Natural killer cell treated with Interleukin-12 subunit alpha and Interleukin-12 subunit beta and Interleukin-15 and Interleukin-18, amount 100 ng/mL, for 72 hours (primary cell): ENCODE measurements around the gene ZNF133. TPM values are rescaled to one million over a fixed set of nuclear protein-coding genes. Genes with fewer than 3 reads are reported as not detected.
"Not testable (repeated sequence)": the region's sequence is repeated elsewhere in the genome, so short reads cannot be mapped to it uniquely, and the experiment has no call there.

Source experiments
- ATAC-seq, 2 donors: fragments of 150-1000 bp; cut with Tn5 transposase in 1 of 2; sonication (Bioruptor Pico), chemical (Tn5 transposase) in 1 of 2; 2 replicates each; pipeline ENCODE4 v1.10.0; 2021
- DNase-seq: peaks from one replicate; pipeline ENCODE4 v3.0.0; 2022; ENCODE audit warnings: low spot score
- H3K27ac Mint-ChIP-seq, 2 donors: 1 replicate in 1 of 2; 2 replicates in 1 of 2; pipeline ENCODE4 v1.8.0; 2022; ENCODE audit warnings: mixed read lengths in 2 of 2, mild to moderate bottlenecking in 1 of 2, moderate library complexity in 1 of 2
- H3K27me3 Mint-ChIP-seq, 2 donors: 1 replicate in 1 of 2; 2 replicates in 1 of 2; pipeline ENCODE4 v1.8.0; 2022; ENCODE audit warnings: mixed read lengths in 2 of 2
- H3K36me3 Mint-ChIP-seq: one replicate; pipeline ENCODE4 v1.8.0; 2022; ENCODE audit warnings: mixed read lengths
- H3K4me1 Mint-ChIP-seq, 2 donors: 1 replicate in 1 of 2; 2 replicates in 1 of 2; pipeline ENCODE4 v1.8.0; 2022; ENCODE audit warnings: low read depth in 2 of 2, mixed read lengths in 2 of 2, mild to moderate bottlenecking in 1 of 2
- H3K4me3 Mint-ChIP-seq: one replicate; pipeline ENCODE4 v1.8.0; 2022; ENCODE audit warnings: mixed read lengths
- H3K9me3 Mint-ChIP-seq: 2 replicates; pipeline ENCODE4 v1.8.0; 2022; ENCODE audit warnings: mixed read lengths
- total RNA-seq, 2 donors: library from RNA; stranded (reverse); gene quantifications; one replicate each; pipeline ENCODE4 v1.2.3, GENCODE V29; 2022

Gene ZNF133
- total RNA-seq = 10 to 100 TPM in 1 of 2 donors, 1 to 10 TPM in 1; 6.6 to 11.2 TPM

DNA sequence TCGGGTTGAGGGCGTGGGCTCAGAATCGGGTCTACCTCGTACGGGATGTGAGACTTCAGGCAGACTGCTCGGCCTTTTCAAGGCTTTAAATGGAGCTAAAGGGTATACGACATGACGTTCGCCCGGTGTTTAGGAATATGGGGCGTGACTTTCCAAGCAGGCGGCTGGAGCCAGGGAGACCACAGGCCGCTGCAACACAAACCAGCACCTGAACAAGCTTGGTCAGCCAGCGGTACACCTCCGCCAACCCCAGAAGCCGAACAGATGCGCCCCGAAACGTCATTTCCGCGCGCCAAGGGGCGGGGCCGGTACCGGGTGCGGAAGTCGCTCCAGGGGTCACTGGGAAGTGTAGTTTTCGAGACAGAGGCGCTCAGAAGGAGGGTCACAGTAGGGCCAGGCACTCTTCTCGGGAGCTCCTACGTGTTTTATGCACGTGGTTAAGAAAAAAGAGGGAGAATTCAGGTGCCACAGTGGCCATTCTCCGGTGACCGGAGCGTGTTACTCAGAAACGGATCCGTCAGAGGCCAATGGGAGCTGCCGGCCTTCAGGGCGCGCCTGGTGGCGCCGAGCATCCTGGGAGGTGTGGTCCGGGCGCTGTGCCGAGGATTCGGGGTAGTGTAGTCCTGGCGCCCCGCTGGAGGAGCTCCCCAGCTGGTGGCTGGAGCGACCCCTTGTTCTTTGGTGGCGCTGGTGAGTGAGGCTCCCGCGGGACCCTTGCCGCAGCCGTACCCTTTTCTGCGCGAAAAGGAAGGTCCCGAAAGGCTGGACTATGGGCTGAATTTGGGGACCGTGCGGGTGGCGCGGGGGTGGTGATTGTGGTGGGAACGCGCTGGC, at the start of gene ZNF133:
ZNF133 (plus strand) TSS at position 613 of the 834 bp plus-strand sequence. CDS start 17,160 bp downstream, outside the sequence.
- Mint-ChIP-seq H3K4me3 (peak within 1 kb of the TSS; percentile 96), H3K4me1 (peaks cover 20 to 27% of the 10 kb centered on the region in 2 donors), H3K36me3 (peaks cover 30% of the 10 kb centered on the region), H3K9me3 (peaks cover 7% of the 10 kb centered on the region), H3K27ac (peak within 1 kb of the TSS; percentile 97), H3K27me3 (peaks cover 23 to 34% of the 10 kb centered on the region in 2 donors)
- peak; percentile 98 for ATAC-seq
- peak; percentile 96 for DNase-seq

DNA sequence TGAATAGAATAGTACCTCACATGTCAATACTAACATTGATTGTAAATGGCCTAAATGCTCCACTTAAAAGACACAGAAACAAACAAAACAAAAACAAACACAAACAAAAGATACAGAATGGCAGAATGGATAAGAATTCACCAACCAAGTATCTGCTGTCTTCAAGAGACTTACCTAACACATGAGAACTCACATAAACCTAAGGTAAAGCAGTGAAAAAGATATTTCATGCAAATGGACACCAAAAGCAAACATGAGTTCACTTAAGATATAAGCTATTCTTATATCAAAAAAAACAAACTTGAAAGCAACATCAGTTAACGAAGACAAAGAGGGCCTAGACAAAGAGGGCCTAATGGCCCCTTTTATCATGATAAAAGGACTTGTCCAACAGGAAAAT, 47.3 kb upstream of the ZNF133 start:
- no peak for ATAC-seq
- H3K4me1 Mint-ChIP-seq = no peaks in the 10 kb centered on the region
- H3K27me3 Mint-ChIP-seq = peaks cover 36 to 60% of the 10 kb centered on the region in 2 donors
- no peak for DNase-seq
- H3K4me3 Mint-ChIP-seq = no peak overlapping the region
- no peak overlapping the region for H3K27ac Mint-ChIP-seq
- peaks cover 3% of the 10 kb centered on the region for H3K9me3 Mint-ChIP-seq
- peaks cover 10% of the 10 kb centered on the region for H3K36me3 Mint-ChIP-seq

DNA sequence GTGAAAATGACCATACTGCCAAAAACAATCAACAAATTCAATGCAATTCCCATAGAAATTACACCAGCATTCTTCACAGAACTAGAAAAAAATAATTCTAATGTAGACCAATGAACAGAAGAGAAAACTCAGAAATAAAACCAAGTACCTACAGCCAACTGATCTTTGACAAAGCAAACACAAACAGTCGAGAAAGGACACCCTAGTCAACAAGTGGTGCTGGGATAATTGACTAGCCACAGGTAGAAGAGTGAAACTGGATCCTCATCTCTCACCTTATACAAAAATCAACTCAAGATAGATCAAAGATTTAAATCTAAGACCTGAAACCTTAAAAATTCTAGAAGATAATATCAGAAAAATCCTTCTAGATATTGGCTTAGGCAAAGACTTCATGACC, 44.5 kb upstream of the ZNF133 start:
- peaks cover 41 to 61% of the 10 kb centered on the region in 2 donors for H3K27me3 Mint-ChIP-seq
- H3K4me1 Mint-ChIP-seq = no peaks in the 10 kb centered on the region
- H3K27ac Mint-ChIP-seq = no peak overlapping the region
- H3K4me3 Mint-ChIP-seq = no peak overlapping the region
- peaks cover 10% of the 10 kb centered on the region for H3K36me3 Mint-ChIP-seq
- ATAC-seq = no peak
- H3K9me3 Mint-ChIP-seq = peaks cover 6% of the 10 kb centered on the region
- DNase-seq = no peak

DNA sequence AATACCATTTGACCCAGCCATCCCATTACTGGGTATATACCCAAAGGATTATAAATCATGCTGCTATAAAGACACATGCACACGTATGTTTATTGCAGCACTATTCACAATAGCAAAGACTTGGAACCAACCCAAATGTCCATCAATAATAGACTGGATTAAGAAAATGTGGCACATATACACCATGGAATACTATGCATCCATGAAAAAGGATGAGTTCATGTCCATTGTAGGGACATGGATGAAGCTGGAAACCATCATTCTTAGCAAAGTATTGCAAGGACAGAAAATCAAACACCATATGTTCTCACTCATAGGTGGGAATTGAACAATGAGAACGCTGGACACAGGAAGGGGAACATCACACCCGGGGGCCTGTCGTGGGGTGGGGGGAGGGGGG, 39.8 kb upstream of the ZNF133 start:
- not testable (repeated sequence) for H3K4me1 Mint-ChIP-seq, H3K9me3 Mint-ChIP-seq, ATAC-seq, H3K4me3 Mint-ChIP-seq, DNase-seq, H3K36me3 Mint-ChIP-seq, H3K27ac Mint-ChIP-seq
- peaks cover 12 to 22% of the 10 kb centered on the region in 2 donors for H3K27me3 Mint-ChIP-seq

DNA sequence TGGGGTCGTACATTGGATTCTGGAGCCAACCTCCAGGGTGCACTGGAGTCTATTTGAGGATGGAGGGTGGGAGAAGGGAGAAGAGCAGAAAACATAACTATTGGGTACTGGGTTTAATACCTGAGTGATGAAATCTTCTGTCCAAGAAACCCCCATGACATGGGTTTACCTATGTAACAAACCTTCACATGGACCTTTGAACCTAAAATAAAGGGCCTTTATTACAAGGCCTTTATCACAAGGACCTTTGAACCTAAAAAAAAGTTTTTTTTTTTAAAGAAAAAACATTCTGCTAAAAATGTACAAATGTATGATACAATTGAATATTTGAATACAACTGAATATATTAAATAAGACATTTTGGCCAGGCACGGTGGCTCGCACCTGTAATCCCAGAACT, 38.1 kb upstream of the ZNF133 start:
- Mint-ChIP-seq H3K36me3 (no peaks in the 10 kb centered on the region), H3K27me3 (peaks cover 9 to 19% of the 10 kb centered on the region in 2 donors)
- no peak for ATAC-seq

DNA sequence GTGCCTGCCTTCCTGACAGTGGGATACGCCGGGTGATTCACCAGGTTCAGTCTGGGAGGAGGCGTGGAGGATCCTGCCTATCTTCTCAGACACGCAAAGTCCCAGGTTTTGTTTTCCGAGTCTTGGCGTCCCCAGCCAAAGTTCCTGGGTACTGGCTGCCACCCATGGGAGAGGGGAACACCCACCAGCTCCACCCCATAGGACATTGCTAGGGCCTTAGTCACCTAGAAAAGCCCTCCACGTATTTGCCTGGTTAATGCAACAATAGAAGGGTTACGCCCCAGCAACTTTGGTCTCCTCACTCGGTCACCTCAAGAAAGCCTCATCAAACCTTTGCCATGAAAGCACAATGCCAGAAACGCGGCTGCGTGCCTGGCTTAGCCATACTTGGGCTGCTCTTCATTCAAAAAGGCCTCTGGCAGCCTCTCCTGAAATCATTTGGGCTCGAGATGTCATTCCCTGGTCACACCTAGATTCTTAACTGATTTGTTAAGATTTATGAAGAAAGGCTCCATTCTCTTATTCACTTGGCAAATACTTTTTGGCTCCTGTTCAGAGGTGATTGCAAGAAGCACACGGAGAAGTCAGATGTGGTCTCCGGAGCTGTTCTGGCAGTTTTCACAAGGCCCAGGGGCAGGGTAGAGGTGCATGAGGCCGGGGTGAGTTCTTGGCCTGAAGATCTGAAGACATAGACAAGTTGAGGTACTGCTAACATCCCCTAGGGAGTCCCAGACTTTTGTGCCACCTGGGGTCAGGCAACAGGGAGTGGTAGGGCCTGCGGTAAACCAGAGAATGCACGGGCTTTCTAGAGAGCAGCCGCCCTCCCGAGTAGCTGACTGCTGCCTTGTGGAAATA, 35.5 kb upstream of the ZNF133 start:
- DNase-seq (no peak), ATAC-seq (no peak)
- Mint-ChIP-seq H3K27ac (no peak overlapping the region), H3K36me3 (no peaks in the 10 kb centered on the region), H3K4me1 (no peaks in the 10 kb centered on the region), H3K27me3 (peaks cover 2 to 11% of the 10 kb centered on the region in 2 donors), H3K9me3 (no peaks in the 10 kb centered on the region), H3K4me3 (no peak overlapping the region)

More for the DNA sequence above, 38.1 kb upstream of the ZNF133 start:
- Mint-ChIP-seq H3K4me1 (no peaks in the 10 kb centered on the region), H3K4me3 (no peak overlapping the region), H3K27ac (no peak overlapping the region), H3K9me3 (peaks cover 3% of the 10 kb centered on the region)
- DNase-seq = no peak

DNA sequence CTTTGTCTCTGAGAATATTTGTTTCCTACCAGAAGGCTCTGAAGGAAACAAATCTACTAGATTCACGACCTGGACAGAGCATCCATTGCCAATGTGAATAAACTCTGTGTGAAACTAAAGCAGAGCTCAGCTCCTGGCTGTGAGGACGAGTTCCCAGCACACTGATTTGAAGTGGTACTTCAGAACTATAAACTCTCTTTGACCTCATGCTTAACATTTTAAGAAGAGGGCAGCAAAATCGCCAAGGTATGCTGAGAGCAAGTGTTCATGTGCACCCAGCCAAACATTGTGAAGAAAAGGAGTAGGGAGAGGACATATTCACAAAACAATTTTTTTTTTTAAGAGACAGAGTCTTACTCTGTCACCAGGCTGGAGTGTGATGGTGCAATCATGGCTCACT, 33.7 kb upstream of the ZNF133 start:
- Mint-ChIP-seq H3K27ac (no peak overlapping the region), H3K27me3 (peaks cover 2 to 11% of the 10 kb centered on the region in 2 donors), H3K4me3 (no peak overlapping the region), H3K9me3 (no peaks in the 10 kb centered on the region), H3K36me3 (no peaks in the 10 kb centered on the region), H3K4me1 (no peaks in the 10 kb centered on the region)
- DNase-seq = no peak
- no peak for ATAC-seq

DNA sequence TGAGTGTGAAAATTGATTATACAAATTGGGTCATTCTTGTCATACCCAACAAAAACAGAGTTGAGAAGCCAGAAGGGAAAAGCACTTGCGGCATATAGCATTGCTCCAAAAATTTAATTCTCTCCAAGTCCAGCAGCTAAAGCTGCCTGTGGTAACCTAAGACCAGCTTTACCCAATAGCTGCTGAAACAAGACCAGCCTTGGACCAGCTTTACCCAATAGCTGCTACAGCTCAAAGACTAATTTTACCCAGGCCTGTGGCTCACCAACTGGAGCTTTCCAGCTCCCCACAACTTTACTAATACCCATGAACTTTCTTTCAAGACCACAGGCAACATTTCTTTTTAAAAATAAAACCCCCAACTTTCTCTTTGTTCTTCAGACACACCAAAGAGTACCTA, 32.8 kb upstream of the ZNF133 start:
- H3K36me3 Mint-ChIP-seq = no peaks in the 10 kb centered on the region
- H3K4me1 Mint-ChIP-seq = no peaks in the 10 kb centered on the region
- H3K4me3 Mint-ChIP-seq = no peak overlapping the region
- H3K9me3 Mint-ChIP-seq = no peaks in the 10 kb centered on the region
- no peak overlapping the region for H3K27ac Mint-ChIP-seq
- DNase-seq (no peak), ATAC-seq (no peak)
- H3K27me3 Mint-ChIP-seq = peaks cover 2 to 11% of the 10 kb centered on the region in 2 donors

DNA sequence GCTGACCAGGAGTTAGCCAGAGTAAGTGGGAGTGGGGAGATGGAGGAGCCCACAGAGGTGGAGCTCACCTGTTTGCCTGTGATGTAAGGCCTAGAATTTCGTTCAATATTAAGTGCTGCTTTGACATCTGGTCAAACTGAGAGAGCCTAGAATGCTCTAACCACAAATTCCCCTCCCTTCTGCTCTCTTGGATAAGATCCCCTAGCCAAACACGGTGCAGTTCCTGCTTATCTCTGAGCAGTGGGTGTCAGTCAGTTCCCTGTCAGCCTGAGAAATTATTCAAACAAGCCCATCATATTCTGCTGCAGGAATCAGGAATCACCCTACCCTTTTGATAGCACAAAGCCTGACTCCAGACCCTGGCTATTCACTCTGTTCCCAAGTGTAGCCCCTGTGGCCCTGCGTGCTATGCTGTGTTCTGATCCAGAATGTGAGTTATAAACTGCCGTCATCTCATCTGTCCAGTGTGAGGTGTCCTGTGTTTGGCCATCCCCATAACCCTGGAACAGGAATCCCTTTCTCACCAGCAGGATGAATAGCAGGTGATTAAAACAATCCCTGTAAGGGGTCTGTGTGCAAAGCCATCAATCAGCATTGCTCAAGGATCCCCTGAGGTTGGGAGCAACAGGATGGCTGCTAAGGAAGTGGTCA, 31.8 kb upstream of the ZNF133 start:
- Mint-ChIP-seq H3K4me1 (no peaks in the 10 kb centered on the region), H3K9me3 (no peaks in the 10 kb centered on the region), H3K27me3 (peaks cover 2 to 11% of the 10 kb centered on the region in 2 donors), H3K4me3 (no peak overlapping the region), H3K27ac (no peak overlapping the region), H3K36me3 (no peaks in the 10 kb centered on the region)
- ATAC-seq (peak; percentile 36 to 40), DNase-seq (no peak)

DNA sequence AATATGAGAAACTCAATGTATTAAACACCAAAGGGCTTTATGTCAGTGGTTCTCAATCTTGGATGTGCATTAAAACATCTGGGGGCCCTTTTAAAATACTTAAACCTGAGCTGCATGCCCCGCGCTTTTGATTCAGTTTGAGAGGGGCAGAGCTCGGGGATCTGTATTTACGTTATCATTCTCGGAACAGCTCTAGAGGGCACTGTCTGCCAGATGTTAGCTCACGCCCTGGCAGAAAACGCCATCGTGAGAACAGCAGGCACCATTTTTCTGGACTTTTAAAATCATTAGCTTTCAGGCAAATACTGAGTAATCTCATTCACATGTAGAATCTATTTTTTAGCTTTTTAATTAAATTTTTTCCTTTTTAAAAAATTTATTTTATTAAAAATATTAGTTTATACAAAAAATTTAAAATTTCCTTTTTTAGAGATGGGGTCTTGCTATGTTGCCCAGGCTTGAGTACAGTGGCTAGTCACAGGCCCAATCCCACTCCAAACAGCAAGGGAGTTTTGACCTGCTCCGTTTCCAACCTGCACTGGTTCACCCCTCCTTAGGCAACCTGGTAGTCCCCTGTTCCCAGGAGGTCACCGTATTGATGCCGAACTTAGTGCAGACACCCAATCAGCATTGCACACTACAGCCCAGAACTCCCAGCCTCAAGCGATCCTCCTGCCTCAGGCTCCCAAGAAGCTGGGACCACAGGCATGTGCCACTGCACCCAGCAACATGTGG, 30.0 kb upstream of the ZNF133 start:
- H3K4me3 Mint-ChIP-seq = no peak overlapping the region
- H3K9me3 Mint-ChIP-seq = no peaks in the 10 kb centered on the region
- H3K4me1 Mint-ChIP-seq = no peaks in the 10 kb centered on the region
- no peak for ATAC-seq
- no peaks in the 10 kb centered on the region for H3K36me3 Mint-ChIP-seq
- no peak for DNase-seq
- peaks cover 2 to 11% of the 10 kb centered on the region in 2 donors for H3K27me3 Mint-ChIP-seq
- no peak overlapping the region for H3K27ac Mint-ChIP-seq

DNA sequence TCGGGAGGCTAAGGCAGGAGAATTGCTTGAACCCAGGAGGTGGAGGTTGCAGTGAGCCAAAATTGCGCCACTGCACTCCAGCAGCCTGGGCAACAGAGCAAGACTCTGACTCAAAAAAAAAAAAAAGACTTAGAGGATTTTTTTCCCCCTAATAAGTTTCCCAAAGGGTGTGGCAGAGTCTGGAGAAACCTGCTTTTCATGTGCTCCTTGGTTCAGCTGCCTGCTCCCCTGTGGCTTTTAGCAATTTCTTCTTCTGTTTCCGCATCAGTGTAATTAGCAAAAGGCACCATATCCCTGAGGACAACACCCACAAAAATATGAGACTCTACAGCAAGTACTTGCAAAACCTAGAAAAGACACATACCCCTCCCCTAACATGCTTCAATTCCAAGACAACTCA, 28.6 kb upstream of the ZNF133 start:
- Mint-ChIP-seq H3K27me3 (peaks cover 0 to 5% of the 10 kb centered on the region in 2 donors), H3K4me1 (no peaks in the 10 kb centered on the region), H3K4me3 (no peak overlapping the region), H3K27ac (no peak overlapping the region), H3K36me3 (no peaks in the 10 kb centered on the region), H3K9me3 (no peaks in the 10 kb centered on the region)
- no peak for ATAC-seq
- DNase-seq = no peak

DNA sequence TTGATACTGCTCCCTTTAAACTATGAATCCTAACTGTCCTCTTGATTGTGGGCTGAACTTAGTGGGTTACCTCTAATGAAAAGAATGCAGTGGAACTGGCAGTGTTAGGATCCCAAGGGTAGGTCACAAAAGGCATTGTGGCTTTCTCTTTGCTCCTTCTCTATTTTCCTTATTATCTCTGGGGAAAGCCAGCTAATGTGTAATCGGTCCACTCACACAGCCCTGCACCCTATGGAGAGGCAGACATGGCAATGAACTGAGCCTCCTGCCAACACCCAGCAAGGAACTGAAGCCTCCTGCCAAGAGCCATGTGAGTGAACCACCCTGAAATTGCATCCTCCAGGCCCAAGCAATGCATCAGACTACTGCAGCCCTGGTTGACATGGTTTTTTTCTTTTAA, 24.6 kb upstream of the ZNF133 start:
- no peak overlapping the region for H3K4me3 Mint-ChIP-seq
- no peaks in the 10 kb centered on the region for H3K9me3 Mint-ChIP-seq
- H3K4me1 Mint-ChIP-seq = no peaks in the 10 kb centered on the region
- peak in 1 of 2 donors; percentile 24 for ATAC-seq
- no peaks in the 10 kb centered on the region for H3K36me3 Mint-ChIP-seq
- DNase-seq = no peak
- H3K27ac Mint-ChIP-seq = no peak overlapping the region
- H3K27me3 Mint-ChIP-seq = peaks cover 12 to 30% of the 10 kb centered on the region in 2 donors

DNA sequence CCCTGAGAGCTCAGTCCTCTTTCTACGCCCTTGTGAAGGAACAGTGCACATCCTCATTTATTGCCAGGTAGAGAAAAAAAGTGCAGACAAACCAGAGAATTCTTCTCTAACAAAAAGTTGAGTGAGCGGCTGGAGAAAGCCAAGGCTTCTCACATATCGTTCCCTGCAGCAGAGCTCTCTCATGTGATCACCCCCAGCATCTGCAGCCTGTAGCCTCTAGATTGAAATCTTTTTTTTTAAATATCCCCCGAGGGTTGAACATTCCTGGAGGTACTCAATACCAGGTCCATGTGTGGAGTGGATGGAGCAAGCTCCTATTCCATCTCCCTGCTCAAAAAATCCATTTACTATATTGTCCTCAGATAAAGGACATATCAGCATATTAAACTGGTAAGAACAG, 22.9 kb upstream of the ZNF133 start:
- H3K4me3 Mint-ChIP-seq = no peak overlapping the region
- no peak for ATAC-seq

More for the DNA sequence above, 22.9 kb upstream of the ZNF133 start:
- no peaks in the 10 kb centered on the region for H3K9me3 Mint-ChIP-seq
- no peak for DNase-seq
- H3K4me1 Mint-ChIP-seq = no peaks in the 10 kb centered on the region
- H3K36me3 Mint-ChIP-seq = no peaks in the 10 kb centered on the region
- H3K27ac Mint-ChIP-seq = no peak overlapping the region
- peaks cover 15 to 30% of the 10 kb centered on the region in 2 donors for H3K27me3 Mint-ChIP-seq
